Measurements from ENCODE around the gene B4GALT4.
"Not testable (repeated sequence)": the region's sequence is repeated elsewhere in the genome, so short reads cannot be mapped to it uniquely, and the experiment has no call there.

B4GALT4 gene, protein sequence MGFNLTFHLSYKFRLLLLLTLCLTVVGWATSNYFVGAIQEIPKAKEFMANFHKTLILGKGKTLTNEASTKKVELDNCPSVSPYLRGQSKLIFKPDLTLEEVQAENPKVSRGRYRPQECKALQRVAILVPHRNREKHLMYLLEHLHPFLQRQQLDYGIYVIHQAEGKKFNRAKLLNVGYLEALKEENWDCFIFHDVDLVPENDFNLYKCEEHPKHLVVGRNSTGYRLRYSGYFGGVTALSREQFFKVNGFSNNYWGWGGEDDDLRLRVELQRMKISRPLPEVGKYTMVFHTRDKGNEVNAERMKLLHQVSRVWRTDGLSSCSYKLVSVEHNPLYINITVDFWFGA

DNA sequence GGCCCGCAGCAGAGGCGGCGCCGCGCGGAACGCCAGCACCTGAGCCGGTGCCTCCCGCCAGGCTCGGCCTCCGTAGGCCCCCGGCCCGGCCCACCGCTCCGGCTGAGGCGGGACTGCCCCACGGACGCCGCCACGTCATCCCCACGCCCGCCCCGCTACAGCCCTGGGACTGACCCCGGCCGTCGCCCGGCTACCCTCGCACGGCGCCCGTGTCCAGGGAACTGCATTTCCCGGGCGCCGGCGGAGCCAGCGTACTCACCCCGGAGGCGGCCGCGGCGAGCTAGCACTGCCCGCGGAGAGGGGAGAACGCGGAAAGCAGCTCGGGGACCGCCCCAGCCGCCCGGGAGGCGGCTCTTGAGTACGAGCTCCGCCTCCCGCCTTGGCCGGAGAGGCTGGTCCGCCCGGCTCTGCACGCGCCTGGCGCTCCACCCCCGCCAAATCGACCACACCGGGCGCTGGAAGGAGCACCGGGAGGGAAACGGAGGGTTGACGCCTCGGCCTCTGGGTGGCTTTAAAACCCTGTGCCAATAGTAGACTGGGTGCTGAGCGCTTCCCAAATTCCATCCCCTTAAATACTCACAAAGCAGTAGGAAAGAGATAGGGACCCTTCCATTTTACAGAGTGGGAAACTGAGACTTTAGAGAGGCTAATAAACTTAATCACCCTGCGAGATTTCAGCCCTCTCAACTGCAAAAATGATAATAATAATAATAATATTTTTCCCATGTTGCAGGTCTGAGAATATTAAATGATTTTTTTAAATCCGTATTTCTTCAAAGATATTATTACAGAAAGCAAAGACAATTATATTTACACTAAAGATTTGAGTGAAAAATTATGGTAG lies at the start of gene B4GALT4:
Gene B4GALT4, minus strand, starts transcription at position 288 of the 844 bp plus-strand sequence. CDS start 10,779 bp downstream, outside the sequence.
- peak; percentile 76 for DNase-seq (ENCODE audit: low read depth)

DNA sequence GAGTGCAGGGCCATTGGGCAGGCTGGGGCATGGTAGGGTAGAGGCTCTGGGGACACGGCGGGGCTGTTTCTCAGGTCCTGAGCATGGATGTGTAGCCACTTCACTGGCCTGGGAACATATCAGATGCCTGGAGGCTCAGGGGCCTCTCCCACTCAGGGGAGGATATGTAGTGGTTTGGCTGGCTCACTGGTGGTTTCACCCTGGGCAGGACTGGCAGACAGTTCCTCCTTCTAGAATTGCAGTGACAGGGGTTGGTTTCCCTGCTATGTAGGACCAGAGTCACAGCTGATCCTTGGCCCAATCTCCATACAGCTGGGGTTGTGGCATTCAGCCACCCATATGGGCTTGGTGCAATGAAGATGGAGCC lies 48.7 kb upstream of the B4GALT4 start:
- no peak for DNase-seq (ENCODE audit: low read depth)

DNA sequence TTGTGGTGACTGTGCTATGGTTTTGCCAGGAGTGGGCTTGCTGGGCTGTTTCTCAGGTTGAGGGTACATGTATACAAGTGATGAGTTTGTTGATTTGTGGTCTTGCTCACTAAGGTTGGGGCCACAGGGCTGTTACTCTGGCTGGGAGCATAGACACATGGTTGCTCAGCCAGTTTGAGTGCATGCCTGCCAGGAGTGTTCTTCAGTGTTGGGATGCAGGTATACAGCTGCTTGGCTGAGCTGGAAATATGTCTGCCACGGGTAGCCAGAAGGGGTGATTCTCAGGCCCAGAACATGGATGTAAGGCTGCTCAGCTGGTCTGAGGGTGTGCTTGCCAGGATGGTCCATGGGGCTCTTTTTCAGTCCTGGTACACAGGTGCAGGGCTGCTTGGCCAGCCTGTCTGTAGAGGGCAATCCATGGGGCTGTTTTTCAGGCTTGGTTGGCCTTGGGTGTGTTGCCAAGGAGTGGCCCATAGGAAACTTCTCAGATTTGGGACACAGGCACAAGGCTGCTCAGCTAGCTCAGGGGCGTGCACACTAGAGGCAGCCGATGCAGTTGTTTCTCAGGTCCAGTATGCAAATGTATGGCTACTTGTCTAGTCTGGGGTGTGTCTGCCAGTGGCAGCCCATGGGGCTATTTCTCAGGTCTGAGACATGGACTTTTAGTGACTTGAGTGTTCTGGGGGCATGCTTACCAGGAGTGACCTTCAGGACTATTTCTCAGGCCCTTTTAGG lies 48.2 kb upstream of the B4GALT4 start:
- DNase-seq (ENCODE audit: low read depth): no peak

- DNase-seq (ENCODE audit: low read depth): no peak
These were observed 39.0 kb upstream of the B4GALT4 start for GRCh38 chr3:119279584-119280243.

- no peak for DNase-seq (ENCODE audit: low read depth)
These were observed 38.5 kb upstream of the B4GALT4 start for GRCh38 chr3:119279101-119279554.

DNA sequence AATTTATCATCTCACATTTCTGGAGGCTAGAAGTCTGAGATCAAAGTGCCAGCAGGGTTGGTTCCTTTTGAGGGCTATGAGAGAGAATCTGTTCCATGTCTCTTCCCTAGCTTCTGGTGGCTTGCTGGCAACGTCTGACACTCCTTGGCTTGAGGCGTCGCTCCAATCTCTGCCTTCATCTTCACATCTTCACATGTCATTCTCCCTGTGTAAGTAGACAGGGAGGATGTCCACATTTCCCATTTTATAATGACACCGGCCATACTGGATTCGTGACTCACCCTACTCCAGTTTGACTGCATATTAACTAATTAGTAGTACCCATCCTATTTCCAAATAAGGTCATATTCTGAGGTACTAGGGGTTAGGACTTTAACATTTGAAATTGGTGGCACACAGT lies 36.0 kb upstream of the B4GALT4 start:
- no peak for DNase-seq (ENCODE audit: low read depth)

- DNase-seq (ENCODE audit: low read depth): not testable (repeated sequence)
These were observed 29.5 kb upstream of the B4GALT4 start for GRCh38 chr3:119270212-119270611.

- DNase-seq (ENCODE audit: low read depth): no peak
These were observed 20.4 kb upstream of the B4GALT4 start for GRCh38 chr3:119261055-119261454.

- DNase-seq (ENCODE audit: low read depth): no peak
These were observed 19.1 kb upstream of the B4GALT4 start for GRCh38 chr3:119259821-119260220.

DNA sequence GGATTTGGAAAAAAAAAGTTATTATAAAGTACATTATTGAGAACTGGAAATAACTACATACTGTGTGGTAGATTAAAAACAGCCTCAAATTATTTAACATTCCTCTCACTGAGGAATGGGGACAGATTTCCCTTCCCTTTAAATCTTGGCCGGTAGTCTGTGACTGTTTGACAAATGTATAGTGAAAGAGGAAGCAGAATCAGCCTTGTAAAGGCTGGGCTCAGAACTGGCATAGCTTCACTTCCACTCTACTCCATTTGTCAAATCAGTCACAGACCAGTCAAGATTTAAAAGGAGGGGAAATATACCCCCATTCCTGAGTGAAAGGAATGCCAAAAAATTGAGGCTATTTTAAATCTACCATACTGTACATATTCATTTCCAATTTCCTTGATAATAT lies 18.2 kb upstream of the B4GALT4 start:
- no peak for DNase-seq (ENCODE audit: low read depth)

DNA sequence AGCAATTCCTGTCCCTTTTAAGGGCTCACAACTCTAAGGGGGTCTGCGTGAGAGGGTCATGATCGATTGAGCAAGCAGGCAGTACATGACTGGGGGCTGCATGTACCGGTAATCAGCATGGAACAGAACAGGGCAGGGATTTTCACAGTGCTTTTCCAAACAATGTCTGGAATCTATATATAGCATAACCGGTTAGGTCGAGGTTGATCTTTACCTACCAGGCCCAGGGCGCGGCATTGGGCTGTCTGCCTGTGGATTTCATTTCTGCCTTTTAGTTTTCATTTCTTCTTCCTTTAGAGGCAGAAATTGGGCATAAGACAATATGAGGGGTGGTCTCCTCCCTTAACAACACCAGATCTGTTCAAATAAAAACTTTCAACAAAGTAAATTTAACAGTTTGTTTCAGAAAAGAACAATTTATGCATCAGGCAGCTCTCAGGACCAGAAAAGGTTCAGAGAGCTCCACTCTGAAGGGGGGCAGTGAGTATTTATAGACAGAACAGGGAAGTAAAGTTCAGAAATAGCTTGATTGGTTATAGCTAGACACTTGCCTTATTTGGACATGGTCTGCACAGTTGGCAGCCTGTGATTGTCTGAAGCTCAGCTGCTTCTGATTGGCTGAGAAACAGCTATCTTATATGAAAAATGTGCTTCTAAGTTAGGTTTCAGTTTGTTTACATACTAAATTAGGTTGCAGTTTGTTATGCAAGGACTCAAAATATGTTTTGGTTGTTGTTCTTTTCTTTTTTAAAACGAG lies 17.2 kb upstream of the B4GALT4 start:
- no peak for DNase-seq (ENCODE audit: low read depth)

DNA sequence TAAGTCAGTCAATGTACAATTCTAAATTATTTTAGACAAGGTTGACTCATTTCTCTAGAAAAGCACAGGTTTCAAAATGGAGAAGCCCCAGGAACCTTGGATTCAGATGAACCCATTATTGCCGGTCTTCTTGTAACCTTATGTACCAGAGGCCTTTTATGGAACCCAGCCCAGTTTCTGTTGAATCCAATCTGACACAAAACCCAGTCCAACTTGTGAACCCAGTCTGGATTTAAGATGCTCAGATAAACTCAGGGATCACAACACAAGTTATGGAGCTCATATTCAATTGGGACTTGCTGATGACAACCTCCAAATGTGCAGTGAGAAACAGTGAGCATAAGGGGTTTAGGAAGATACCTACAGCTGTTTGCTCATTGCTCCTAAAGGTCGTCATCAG lies 16.4 kb upstream of the B4GALT4 start:
- no peak for DNase-seq (ENCODE audit: low read depth)

DNA sequence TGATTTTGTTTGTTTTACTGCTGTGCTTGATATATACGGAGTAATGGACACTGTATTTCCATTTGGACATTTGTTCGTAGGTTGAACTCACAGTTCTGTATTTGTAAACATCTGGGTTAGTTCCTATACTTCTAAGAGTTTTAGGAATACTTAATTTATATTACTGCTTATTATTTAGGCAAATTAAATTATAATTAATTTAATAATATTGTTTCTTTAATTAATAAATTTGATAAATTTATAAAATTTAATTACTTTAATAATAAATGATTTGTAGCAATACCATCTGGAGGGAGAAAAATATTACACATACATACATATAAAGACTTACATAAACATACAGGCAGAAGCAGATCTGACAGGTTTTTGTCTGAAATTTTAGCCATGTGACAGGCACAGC lies 14.5 kb upstream of the B4GALT4 start:
- DNase-seq (ENCODE audit: low read depth): no peak

DNA sequence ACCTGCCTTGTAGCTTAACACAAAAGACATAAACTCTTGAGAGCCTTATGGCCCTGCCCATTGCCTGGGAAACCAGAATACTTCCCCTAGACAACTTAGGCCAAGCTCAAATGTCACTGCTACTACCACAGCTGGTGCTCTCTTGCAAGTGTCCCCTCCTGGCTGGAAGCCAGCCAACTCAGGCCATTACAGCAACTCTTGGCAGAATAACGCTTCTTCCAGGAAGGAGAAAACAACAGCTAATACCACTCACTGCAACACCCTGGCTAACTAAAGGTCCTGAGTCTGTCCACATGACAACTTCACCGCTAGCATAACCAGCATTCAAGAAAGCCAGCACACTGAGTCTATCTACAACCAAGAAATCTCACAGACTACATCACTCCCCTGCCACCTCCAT lies 5.1 kb upstream of the B4GALT4 start:
- DNase-seq (ENCODE audit: low read depth): no peak

- no peak for DNase-seq (ENCODE audit: low read depth)
These were observed 3.0 kb upstream of the B4GALT4 start for GRCh38 chr3:119243712-119244111.

DNA sequence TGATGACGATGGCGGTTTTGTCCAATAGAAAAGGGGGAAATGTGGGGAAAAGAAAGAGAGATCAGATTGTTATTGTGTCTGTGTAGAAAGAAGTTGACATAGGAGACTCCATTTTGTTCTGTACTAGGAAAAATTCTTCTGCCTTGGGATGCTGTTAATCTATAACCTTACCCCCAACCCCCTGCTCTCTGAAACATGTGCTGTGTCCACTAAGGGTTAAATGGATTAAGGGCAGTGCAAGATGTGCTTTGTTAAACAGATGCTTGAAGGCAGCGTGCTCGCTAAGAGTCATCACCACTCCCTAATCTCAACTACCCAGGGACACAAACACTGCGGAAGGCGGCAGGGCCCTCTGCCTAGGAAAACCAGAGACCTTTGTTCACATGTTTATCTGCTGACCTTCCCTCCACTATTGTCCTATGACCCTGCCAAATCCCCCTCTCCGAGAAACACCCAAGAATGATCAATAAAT lies 2.4 kb upstream of the B4GALT4 start:
- DNase-seq (ENCODE audit: low read depth): not testable (repeated sequence)

- DNase-seq (ENCODE audit: low read depth): not testable (repeated sequence)
These were observed 1.8 kb upstream of the B4GALT4 start for GRCh38 chr3:119242387-119243057.

GRCh38 chr3:119240101-119240590 lies 532 bp downstream of the B4GALT4 start:
- DNase-seq (ENCODE audit: low read depth): no peak

GRCh38 chr3:119239206-119239820 lies 1.4 kb downstream of the B4GALT4 start:
- no peak for DNase-seq (ENCODE audit: low read depth)

- DNase-seq (ENCODE audit: low read depth): no peak
These were observed 2.3 kb downstream of the B4GALT4 start for GRCh38 chr3:119238363-119238762.
